K562 (cell line): Measurements from ENCODE around the gene NPVF. TPM values are rescaled to one million over a fixed set of nuclear protein-coding genes. Genes with fewer than 3 reads are reported as not detected.

Experiments
- CCNT2 ChIP-seq: IDR thresholded peaks from 2 replicates; pipeline ENCODE4 v1.6.1; 2011; ENCODE audit warnings: borderline replicate concordance, low read depth, mild to moderate bottlenecking, moderate library complexity, mixed read lengths, low read length; ENCODE audit not compliant: insufficient read length; ENCODE audit errors: extremely low read depth
- CREM ChIP-seq: IDR thresholded peaks from 2 replicates; pipeline ENCODE4 v1.6.1; 2014; ENCODE audit warnings: antibody characterized with exemption, low read depth
- EGR1 ChIP-seq: fragments of 450-650 bp; conservative IDR thresholded peaks from 2 replicates; pipeline ENCODE4 v1.6.1; 2017; ENCODE audit warnings: mild to moderate bottlenecking
- ETV5 ChIP-seq: sonication (generic); formaldehyde crosslinking; IDR thresholded peaks from 2 replicates; pipeline ENCODE4 v1.4.0; 2020; ENCODE audit warnings: low read depth, mild to moderate bottlenecking, missing genetic modification reagents
- HLTF ChIP-seq: fragments of 450-650 bp; IDR thresholded peaks from 2 replicates; pipeline ENCODE4 v1.6.1; 2016
- MTF1 ChIP-seq: fragments of 250-450 bp; sonication (Bioruptor Pico); IDR thresholded peaks from 2 replicates; pipeline ENCODE4 v1.9.0; 2021; ENCODE audit warnings: moderate library complexity, mild to moderate bottlenecking, inconsistent platforms, borderline replicate concordance
- NR2C2 ChIP-seq, 2 experiments: fragments of 200-800 bp in 1 of 2; sonication (Bioruptor generic) in 1 of 2; sonication (generic) in 1 of 2; formaldehyde crosslinking in 1 of 2; IDR thresholded peaks; 2 replicates each; pipeline versions ENCODE4 v1.6.1 to v1.8.0; 2016 to 2022; ENCODE audit warnings: mild to moderate bottlenecking in 1 of 2, missing compliant biosample characterization in 1 of 2, missing genetic modification characterization in 1 of 2, missing genetic modification reagents in 1 of 2
- PCBP2 ChIP-seq: fragments of 200-400 bp; formaldehyde crosslinking; IDR thresholded peaks from 2 replicates; pipeline ENCODE4 v1.6.1; 2018; ENCODE audit warnings: low read length, low read depth, mild to moderate bottlenecking, moderate library complexity; ENCODE audit not compliant: poor library complexity, severe bottlenecking
- PREB ChIP-seq: sonication (generic); formaldehyde crosslinking; IDR thresholded peaks from 2 replicates; pipeline ENCODE4 v1.8.1; 2023; ENCODE audit warnings: mild to moderate bottlenecking, missing genetic modification reagents
- RFX7 ChIP-seq: fragments of 250-450 bp; sonication (Bioruptor Pico); IDR thresholded peaks from 2 replicates; pipeline ENCODE4 v1.5.1; 2021; ENCODE audit warnings: mild to moderate bottlenecking
- SMAD4 ChIP-seq: fragments of 250-450 bp; sonication (Bioruptor Pico); conservative IDR thresholded peaks from 2 replicates; pipeline ENCODE4 v1.8.0; 2021; ENCODE audit warnings: inconsistent platforms, mild to moderate bottlenecking, moderate library complexity
- SMC3 ChIP-seq: conservative IDR thresholded peaks from 2 replicates; pipeline ENCODE4 v1.6.1; 2011; ENCODE audit warnings: low read depth, low read length, improper control_type of control experiment; ENCODE audit not compliant: insufficient read depth
- ZNF212 ChIP-seq: fragments of 450-650 bp; formaldehyde crosslinking; IDR thresholded peaks from 2 replicates; pipeline ENCODE4 v1.4.0; 2020; ENCODE audit warnings: mild to moderate bottlenecking
- ZNF41 ChIP-seq: fragments of 250-450 bp; sonication (Bioruptor Pico); conservative IDR thresholded peaks from 2 replicates; pipeline ENCODE4 v1.4.0; 2020; ENCODE audit warnings: mild to moderate bottlenecking
- ZNF511 ChIP-seq: sonication (generic); formaldehyde crosslinking; IDR thresholded peaks from 2 replicates; pipeline ENCODE4 v1.8.0; 2022; ENCODE audit warnings: mild to moderate bottlenecking, missing genetic modification reagents
- polyA plus RNA-seq, 8 experiments: library from polyadenylated mRNA; depleted of rRNA in 4 of 8; stranded (reverse) in 5 of 8; unstranded in 3 of 8; fragments of >200 nt; fragmentation: Nextera tagmentation in 2 of 8; fragmentation: Illumina TruSeq in 1 of 8; extraction: Ambion mirVana in 2 of 8; extraction: Trizol in 1 of 8; gene quantifications; 2 replicates each; pipeline versions ENCODE4 v1.2.1 to v1.2.3, GENCODE V29; 2011 to 2014; ENCODE audit warnings: inconsistent platforms in 1 of 8, missing spikeins in 1 of 8
- total RNA-seq, 7 experiments: library from RNA; depleted of rRNA in 6 of 7; stranded (reverse); fragments of >200 nt in 6 of 7; fragmentation: Illumina TruSeq in 2 of 7; extraction: Trizol in 2 of 7; gene quantifications; 2 replicates each; pipeline versions ENCODE4 v1.2.1 to v1.2.3, GENCODE V29; 2011 to 2021; ENCODE audit warnings: low replicate concordance in 1 of 7
- TF ChIP-seq, protein P1 (sequence below): fragments of 250-450 bp; sonication (Bioruptor Pico); IDR thresholded peaks from 2 replicates; pipeline ENCODE4 v1.8.0; 2022; ENCODE audit warnings: inconsistent platforms
- TF ChIP-seq, protein P2 (sequence below): fragments of 450-650 bp; IDR thresholded peaks from 2 replicates; pipeline ENCODE4 v1.6.1; 2017; ENCODE audit warnings: mild to moderate bottlenecking, moderate library complexity

Gene NPVF
- total and polyA plus RNA-seq, 9 of the 15 experiments (the other 6 are each of a cell fraction or from before 2014, with no cell fraction given): not detected

DNA sequence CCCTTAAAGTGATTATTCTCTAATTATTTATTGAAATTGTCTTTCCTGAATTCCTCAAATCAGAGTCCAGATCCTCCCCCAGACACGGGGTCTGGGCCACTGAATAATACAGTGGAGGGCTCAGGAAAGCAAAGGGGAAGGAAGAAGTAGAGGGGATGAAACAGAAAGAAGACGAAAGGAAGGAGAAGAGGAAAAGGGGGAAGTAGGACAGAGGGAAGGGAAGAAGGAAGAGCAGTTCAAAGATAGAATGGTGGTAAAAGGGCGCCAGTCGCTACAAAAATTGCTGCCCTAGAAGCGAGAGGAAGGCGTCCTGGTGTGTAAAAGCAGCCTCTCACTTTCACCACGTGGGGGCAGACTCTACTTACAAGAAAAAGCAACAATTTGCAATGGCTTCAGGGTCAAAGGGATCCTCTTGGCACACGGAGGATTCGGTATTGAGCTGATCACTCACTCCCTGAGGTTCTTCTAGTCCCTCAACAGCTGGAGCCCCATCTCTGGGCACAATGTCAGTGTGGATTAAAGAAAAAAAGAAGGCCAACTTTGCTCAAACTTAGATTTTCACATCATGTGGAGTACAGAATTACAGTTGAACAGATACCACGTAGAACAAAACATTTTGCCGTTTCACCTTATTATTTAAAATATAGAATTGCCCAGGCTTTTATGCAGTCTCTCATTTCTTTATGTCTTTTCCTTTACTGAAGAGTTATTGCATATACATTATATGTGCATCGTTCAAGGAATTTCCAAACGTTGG, 31.4 kb upstream of the NPVF start (continued):
- TF ChIP-seq ZNF511 (CRISPR knock-in tag) (no peak), PREB (CRISPR knock-in tag) (no peak), ZNF41 (no peak), NR2C2 (CRISPR knock-in tag; IDR thresholded peaks at IDR 0.05) (no peak), NR2C2 (tag; IDR thresholded peaks at IDR 0.05) (peak; percentile 54), RFX7 (CRISPR knock-in tag) (no peak), SMC3 (peak; percentile 87), ZNF212 (CRISPR knock-in tag) (no peak), SMAD4 (CRISPR knock-in tag) (no peak), CREM (no peak), MTF1 (CRISPR knock-in tag) (no peak), ETV5 (CRISPR knock-in tag) (no peak), HLTF (peak; percentile 47; the same call in 1 of the 2 replicates), PCBP2 (no peak), EGR1 (no peak), CCNT2 (no peak)
- TF ChIP-seq, protein P1, sequence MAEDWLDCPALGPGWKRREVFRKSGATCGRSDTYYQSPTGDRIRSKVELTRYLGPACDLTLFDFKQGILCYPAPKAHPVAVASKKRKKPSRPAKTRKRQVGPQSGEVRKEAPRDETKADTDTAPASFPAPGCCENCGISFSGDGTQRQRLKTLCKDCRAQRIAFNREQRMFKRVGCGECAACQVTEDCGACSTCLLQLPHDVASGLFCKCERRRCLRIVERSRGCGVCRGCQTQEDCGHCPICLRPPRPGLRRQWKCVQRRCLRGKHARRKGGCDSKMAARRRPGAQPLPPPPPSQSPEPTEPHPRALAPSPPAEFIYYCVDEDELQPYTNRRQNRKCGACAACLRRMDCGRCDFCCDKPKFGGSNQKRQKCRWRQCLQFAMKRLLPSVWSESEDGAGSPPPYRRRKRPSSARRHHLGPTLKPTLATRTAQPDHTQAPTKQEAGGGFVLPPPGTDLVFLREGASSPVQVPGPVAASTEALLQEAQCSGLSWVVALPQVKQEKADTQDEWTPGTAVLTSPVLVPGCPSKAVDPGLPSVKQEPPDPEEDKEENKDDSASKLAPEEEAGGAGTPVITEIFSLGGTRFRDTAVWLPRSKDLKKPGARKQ: no peak
- TF ChIP-seq, protein P2, sequence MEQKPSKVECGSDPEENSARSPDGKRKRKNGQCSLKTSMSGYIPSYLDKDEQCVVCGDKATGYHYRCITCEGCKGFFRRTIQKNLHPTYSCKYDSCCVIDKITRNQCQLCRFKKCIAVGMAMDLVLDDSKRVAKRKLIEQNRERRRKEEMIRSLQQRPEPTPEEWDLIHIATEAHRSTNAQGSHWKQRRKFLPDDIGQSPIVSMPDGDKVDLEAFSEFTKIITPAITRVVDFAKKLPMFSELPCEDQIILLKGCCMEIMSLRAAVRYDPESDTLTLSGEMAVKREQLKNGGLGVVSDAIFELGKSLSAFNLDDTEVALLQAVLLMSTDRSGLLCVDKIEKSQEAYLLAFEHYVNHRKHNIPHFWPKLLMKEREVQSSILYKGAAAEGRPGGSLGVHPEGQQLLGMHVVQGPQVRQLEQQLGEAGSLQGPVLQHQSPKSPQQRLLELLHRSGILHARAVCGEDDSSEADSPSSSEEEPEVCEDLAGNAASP: no peak
